ENCODE data around the gene EBF4. TPM values are rescaled to one million over a fixed set of nuclear protein-coding genes. Genes with fewer than 3 reads are reported as not detected.
A peak's percentile ranks its signal among the peaks of the same experiment; 100 is the strongest.

Gene EBF4
- total RNA-seq, 1 experiment from 2014 or later = 11.4 TPM

DNA sequence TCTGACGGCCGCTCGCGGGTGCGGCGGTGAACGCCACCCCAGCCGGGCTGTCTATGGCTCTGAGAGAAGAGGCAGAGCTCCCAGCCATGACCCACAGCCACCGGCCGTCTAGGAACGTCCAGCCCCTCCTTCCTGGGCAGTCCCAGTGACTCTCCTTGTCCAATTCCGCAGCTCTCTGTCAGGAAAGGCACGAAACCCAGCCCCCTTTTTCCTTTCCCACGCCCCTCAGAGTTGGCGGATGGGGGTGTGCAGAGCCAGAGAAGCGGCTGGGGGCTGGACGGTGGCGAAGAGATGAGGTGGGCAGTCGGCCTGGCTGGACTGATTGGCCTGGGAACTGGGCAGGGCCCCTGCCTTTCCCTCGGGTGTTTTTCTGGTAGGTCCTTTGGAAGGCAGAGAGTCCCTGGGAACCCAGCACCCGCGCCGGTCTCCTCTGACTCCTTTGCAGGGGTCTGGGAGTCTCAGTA is 1.5 kb downstream of the EBF4 start:
- TF ChIP-seq, protein P1, sequence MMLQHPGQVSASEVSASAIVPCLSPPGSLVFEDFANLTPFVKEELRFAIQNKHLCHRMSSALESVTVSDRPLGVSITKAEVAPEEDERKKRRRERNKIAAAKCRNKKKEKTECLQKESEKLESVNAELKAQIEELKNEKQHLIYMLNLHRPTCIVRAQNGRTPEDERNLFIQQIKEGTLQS (IDR thresholded peaks at IDR 0.05) = no peak
- no peak for TF ChIP-seq POLR2A (IDR thresholded peaks at IDR 0.05; ENCODE audit: borderline replicate concordance, extremely low read depth, insufficient read depth, insufficient read length)
- no peak for TF ChIP-seq ZNF274 (IDR thresholded peaks at IDR 0.05; ENCODE audit: low read depth, low read length)
- TF ChIP-seq ZFX (IDR thresholded peaks at IDR 0.05) = no peak
- TF ChIP-seq ELF1 (IDR thresholded peaks at IDR 0.05; ENCODE audit: borderline replicate concordance, low read depth) = no peak
- TF ChIP-seq, protein P2, sequence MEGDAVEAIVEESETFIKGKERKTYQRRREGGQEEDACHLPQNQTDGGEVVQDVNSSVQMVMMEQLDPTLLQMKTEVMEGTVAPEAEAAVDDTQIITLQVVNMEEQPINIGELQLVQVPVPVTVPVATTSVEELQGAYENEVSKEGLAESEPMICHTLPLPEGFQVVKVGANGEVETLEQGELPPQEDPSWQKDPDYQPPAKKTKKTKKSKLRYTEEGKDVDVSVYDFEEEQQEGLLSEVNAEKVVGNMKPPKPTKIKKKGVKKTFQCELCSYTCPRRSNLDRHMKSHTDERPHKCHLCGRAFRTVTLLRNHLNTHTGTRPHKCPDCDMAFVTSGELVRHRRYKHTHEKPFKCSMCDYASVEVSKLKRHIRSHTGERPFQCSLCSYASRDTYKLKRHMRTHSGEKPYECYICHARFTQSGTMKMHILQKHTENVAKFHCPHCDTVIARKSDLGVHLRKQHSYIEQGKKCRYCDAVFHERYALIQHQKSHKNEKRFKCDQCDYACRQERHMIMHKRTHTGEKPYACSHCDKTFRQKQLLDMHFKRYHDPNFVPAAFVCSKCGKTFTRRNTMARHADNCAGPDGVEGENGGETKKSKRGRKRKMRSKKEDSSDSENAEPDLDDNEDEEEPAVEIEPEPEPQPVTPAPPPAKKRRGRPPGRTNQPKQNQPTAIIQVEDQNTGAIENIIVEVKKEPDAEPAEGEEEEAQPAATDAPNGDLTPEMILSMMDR (IDR thresholded peaks at IDR 0.05 in 2 of 3, conservative IDR thresholded peaks at IDR 0.05 in 1 of 3; ENCODE audit: borderline replicate concordance in 1 of 3, insufficient read depth in 1 of 3, low read depth in 2 of 3, low read length in 2 of 3) = no peak
- no peak for TF ChIP-seq JUND (IDR thresholded peaks at IDR 0.05)
- H3K9me3 ChIP-seq (ENCODE audit: control insufficient read depth in 1 of 2, insufficient read depth in 1 of 2, low read depth in 1 of 2, low read length in 2 of 2) = no peaks in the 10 kb centered on the region
- ATAC-seq (peak; percentile 19), DNase-seq (ENCODE audit: low read depth, low spot score) (no peak)
- H3K4me2 ChIP-seq (ENCODE audit: low read length) = peak overlapping the region; percentile 77
- RAD21 ChIA-PET (ENCODE audit: low non-redundant PET in 1 of 2, low total read pairs in 2 of 2, uncharacterized antibody in 2 of 2, unreplicated experiment in 2 of 2) = no interaction called here
- no peaks in the 10 kb centered on the region for H3K79me2 ChIP-seq (ENCODE audit: insufficient read depth, low read length)
- BruUV-seq (replicated peaks) = no TSS peak
- POLR2A ChIA-PET = interaction anchor here (1.4 kb wide), 1 partner anchor 223 kb away, joined by 3 read pairs; the partner anchor contains the start of gene SNRPB
- H3K27me3 ChIP-seq (ENCODE audit: insufficient read depth, low read length) = no peaks in the 10 kb centered on the region
- peak overlapping the region; percentile 42 to 58 for H3K4me3 ChIP-seq (replicated peaks in 1 of 2; ENCODE audit: low read depth in 1 of 2, low read length in 2 of 2)
- no peak overlapping the region for H2AFZ ChIP-seq (ENCODE audit: low read depth, low read length, poor library complexity, severe bottlenecking)
- H3K4me1 ChIP-seq (ENCODE audit: control insufficient read depth in 1 of 2, insufficient read depth in 2 of 2, low read length in 2 of 2) = peaks cover 6 to 9% of the 10 kb centered on the region in 2 experiments; a peak in 2 of 4 replicates
- no peaks in the 10 kb centered on the region for H3K9me2 ChIP-seq (ENCODE audit: insufficient read depth)
- H3K36me3 ChIP-seq (ENCODE audit: control insufficient read depth in 1 of 2, insufficient read depth in 2 of 2, low read length in 2 of 2) = no peaks in the 10 kb centered on the region
- intact Hi-C loops (cut with micrococcal nuclease) = no loop called here
- no peak overlapping the region for H3K9ac ChIP-seq (ENCODE audit: low read length)
- CTCF ChIA-PET = no interaction called here
- H3K27ac ChIP-seq (ENCODE audit: low read depth, low read length) = no peak overlapping the region
- H4K20me1 ChIP-seq (ENCODE audit: insufficient read depth) = no peaks in the 10 kb centered on the region

DNA sequence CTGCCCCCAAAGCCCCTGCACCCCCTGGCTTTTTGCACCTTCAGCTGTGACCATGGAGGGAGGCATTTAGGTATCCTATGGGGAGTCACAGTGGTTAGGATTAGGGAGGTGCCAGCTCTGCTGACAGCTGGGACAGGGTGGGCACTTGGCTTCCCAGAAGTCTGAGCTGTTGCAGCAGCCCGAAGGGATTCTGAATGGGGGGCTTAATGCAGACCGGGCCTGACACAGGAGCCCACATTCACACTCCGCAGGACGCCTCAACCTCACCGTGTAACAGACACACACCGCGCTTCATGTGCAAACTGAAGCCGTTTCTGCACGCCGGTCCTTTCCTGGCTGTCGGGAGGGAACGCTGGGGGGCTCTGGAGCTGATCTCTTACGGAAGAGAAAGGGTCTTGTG is 1.9 kb downstream of the EBF4 start:
- DNase-seq (ENCODE audit: low read depth, low spot score) = no peak
- ATAC-seq = no peak
- ChIA-PET CTCF (no interaction called here), POLR2A (interaction anchor here (1.4 kb wide), 1 partner anchor 224 kb away, joined by 3 read pairs; the partner anchor contains the start of gene SNRPB), RAD21 (ENCODE audit: low non-redundant PET in 1 of 2, low total read pairs in 2 of 2, uncharacterized antibody in 2 of 2, unreplicated experiment in 2 of 2) (no interaction called here)
- H3K4me1 ChIP-seq (ENCODE audit: control insufficient read depth in 1 of 2, insufficient read depth in 2 of 2, low read length in 2 of 2) = peaks cover 6 to 9% of the 10 kb centered on the region in 2 experiments; a peak in 2 of 4 replicates
- BruUV-seq (replicated peaks) = no TSS peak
- H3K4me3 ChIP-seq (replicated peaks in 1 of 2; ENCODE audit: low read depth in 1 of 2, low read length in 2 of 2) = no peak overlapping the region
- H3K9me2 ChIP-seq (ENCODE audit: insufficient read depth) = no peaks in the 10 kb centered on the region
- H3K4me2 ChIP-seq (ENCODE audit: low read length) = peak overlapping the region; percentile 77
- no peak overlapping the region for H3K9ac ChIP-seq (ENCODE audit: low read length)
- intact Hi-C loops (cut with micrococcal nuclease) = no loop called here
- H3K27ac ChIP-seq (ENCODE audit: low read depth, low read length) = no peak overlapping the region
- no peaks in the 10 kb centered on the region for H3K27me3 ChIP-seq (ENCODE audit: insufficient read depth, low read length)
- H3K36me3 ChIP-seq (ENCODE audit: control insufficient read depth in 1 of 2, insufficient read depth in 2 of 2, low read length in 2 of 2) = no peaks in the 10 kb centered on the region
- TF ChIP-seq RAD21 (IDR thresholded peaks at IDR 0.05; ENCODE audit: low read depth) = no peak
- no peak overlapping the region for H2AFZ ChIP-seq (ENCODE audit: low read depth, low read length, poor library complexity, severe bottlenecking)
- H4K20me1 ChIP-seq (ENCODE audit: insufficient read depth) = no peaks in the 10 kb centered on the region
- no peaks in the 10 kb centered on the region for H3K79me2 ChIP-seq (ENCODE audit: insufficient read depth, low read length)
- H3K9me3 ChIP-seq (ENCODE audit: control insufficient read depth in 1 of 2, insufficient read depth in 1 of 2, low read depth in 1 of 2, low read length in 2 of 2) = no peaks in the 10 kb centered on the region
